Stimulated activated CD8-positive, alpha-beta memory T cell treated with anti-CD3 and anti-CD28 coated beads, Interleukin-15, amount 100 ng/mL, for 1 hour (primary cell): ENCODE results near the gene FAM240A.
"Not testable (repeated sequence)": the region's sequence is repeated elsewhere in the genome, so short reads cannot be mapped to it uniquely, and the experiment has no call there.

Source experiments
- DNase-seq: peaks from one replicate; pipeline ENCODE4 v3.0.0-alpha.2; 2020; ENCODE audit warnings: low read depth

Gene FAM240A

DNA sequence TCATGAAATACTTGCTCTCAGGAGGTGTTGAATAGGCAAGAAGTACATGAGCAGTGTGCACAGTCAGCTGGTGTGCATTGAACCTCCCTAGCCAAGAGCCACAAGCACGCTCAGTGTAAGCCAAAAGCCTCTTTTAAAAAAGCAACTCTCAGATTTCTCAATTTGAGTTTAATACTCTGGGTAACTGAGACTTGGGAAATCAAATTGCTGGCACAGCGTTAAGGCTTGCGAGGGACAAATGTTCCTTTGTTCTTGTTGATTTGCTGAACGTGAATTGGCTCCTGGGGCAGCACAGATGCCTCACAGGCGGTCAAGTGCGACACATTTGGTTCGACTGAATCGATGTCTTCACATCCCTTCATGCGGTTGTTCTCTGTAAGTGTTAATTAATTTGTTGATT, at the start of gene FAM240A:
Gene FAM240A (plus strand): TSS at position 202 of the 400 bp plus-strand sequence. CDS start 159 bp downstream, at position 361.
- DNase-seq, result no peak

DNA sequence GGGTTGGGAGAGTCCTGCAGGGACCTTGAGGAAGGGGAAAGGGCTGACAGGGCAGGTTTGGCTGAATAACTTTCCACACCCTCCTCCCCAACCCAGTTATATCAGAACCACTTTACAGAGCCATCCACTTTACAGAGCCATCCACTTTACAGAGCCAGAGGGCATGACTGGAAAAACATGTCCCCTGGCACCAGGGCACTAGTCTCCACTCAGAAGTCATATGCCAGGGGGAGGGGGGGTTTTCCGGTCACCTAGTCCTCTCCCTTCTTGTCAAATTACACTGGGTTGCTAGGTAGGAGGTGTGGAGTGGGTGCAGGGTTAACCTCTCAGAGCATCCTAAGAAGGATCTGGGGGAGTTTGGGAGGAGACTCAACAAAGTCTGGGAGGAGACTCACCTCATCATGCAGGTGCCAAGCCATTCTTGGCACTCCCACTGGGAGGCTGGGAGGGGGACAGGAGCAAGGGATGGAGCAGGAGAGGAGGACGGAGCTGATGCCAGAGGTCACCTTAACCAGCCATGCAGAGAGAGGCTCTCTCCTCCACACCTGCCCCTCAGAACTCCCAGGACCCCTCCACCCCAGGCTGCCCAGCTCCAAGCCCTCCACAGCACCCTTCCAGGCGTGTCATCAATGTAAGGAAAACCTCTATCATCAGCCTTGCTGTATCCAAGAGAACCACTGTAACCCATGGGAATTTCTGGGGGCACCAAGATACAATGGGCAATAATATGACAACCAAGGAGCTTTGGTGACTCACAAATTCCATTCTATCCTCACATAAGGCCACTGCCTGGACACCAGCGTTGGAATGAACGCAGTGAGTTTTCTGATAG, 47.9 kb upstream of the FAM240A start:
- DNase-seq, result no peak

DNA sequence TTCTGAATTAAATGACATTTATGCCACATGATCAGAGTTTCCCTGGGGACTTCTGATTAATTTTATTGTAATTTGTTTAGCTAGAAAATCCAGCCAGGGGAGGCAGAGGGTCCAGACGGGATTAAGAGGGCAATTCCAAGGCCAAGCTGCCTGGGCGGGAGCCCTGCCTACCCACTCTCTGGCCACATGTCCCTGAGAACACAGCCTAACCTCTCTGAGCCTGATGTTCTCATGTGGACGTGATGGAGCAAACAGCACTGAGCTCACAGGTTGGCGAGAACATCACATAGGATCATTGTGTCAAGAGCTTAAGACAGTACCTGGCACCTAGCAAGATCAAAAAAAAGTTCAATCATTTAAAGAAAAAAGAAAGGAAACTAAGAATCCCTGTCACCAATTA, 47.2 kb upstream of the FAM240A start:
- DNase-seq, result no peak

DNA sequence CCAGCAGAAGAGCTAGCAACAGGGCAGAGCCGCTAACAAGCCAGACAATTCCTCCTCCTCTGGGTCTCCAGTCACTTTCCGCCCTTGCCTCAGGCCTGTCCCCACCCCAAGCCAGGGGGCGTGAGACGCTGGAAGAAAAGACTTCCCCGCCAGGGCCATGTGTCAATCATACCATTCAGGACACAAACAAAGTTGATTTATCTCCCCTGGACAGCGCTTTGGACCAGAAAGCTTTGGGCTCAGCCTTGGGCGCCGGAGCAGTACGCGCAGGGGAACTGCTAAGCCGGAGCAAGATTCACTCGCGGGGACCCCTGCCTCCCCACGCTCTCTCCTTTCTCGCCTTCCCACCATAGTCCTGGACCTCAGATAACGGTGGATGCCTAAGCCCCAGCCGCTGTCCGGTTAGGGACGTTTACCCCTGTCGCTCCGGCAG, 46.7 kb upstream of the FAM240A start:
- no peak for DNase-seq

DNA sequence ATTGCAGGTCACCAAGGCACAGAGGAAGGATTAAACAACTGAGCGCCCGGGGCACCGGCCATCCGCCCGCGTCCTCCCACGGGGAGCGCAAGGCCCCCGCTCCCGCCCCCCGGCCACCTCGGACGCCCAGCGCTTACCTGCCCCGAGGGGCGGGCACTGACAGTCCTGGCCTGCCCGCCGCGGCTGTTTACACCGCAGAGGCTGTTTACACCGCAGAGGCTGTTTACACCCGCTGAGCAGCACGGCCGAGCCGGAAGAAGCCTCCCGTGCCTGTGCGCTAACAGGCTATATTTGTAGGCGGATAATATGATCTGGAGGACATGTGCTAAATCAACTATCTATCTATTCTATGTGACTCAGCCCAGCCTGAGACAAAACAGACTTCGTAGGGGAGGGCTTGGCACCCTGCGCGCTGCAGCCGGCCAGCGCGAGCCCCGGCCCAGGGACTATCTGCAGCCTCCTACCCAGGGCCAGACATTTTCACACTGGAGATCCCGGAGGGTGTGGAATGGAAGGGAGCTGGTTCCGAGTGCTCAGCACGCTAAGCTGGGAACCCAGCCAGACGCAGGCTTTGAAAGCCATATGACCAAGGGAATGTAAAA, 46.2 kb upstream of the FAM240A start, which contains the start of gene LRRC2:
Gene LRRC2 (minus strand): TSS at position 263 of the 602 bp plus-strand sequence. CDS start 14,711 bp downstream, outside the sequence.
- DNase-seq, result no peak

DNA sequence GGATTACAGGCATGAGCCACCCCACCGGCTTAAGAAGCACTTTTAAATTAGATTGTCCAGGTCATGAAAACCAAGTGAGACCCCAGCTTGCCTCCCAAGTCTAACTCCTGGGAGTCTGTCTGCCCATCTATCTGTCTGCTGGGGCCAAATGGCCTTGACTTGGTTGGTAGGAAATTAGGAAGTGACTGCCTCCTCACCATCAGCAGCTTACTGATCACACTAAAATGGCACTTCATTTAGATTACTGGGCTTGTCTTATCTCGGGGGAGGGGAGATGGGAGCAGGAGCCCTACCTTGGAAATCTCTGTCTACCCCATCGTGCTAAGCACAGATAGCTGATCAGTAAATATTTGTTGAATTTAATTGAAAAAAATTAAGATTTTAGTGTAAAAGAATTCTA, 40.6 kb upstream of the FAM240A start:
- DNase-seq, result no peak

DNA sequence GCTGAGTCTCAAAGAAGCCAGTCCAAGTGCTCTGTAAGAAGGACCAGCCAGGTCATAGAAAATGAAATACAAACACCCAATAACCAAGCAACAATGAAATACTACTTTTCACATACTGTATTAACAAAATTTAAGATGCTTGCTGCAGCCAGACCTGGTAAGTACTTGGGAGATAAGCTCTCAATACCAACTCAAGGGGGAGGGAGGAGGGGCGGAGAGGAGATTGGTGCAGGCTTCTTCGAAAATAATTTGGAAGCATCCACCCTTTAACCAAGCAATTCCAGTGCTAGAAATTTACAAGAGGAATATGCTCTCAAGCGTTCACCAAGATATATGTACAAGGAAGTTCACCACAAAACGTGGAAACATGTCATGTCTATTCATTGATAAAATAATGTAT, 38.6 kb upstream of the FAM240A start:
- DNase-seq, result no peak

DNA sequence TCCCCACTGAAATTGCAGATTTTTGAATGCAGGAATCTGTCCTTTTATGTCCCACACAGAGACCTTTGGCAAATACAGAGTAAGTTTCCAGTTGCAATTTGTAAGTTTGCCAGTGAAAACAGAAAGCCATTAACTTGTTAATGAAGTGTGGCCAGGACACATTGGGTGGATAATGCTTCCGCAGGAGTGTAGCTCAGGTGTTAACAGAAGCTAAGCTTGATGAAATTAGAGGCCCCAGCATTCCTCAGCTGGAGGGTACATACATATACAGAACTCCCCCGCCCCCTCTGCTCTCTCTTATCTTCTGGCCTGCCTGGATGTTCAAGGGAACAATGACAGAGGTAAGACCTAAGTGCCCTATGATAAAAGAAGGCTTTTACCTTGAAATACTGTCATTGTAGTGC, 38.1 kb upstream of the FAM240A start:
- DNase-seq, result no peak

DNA sequence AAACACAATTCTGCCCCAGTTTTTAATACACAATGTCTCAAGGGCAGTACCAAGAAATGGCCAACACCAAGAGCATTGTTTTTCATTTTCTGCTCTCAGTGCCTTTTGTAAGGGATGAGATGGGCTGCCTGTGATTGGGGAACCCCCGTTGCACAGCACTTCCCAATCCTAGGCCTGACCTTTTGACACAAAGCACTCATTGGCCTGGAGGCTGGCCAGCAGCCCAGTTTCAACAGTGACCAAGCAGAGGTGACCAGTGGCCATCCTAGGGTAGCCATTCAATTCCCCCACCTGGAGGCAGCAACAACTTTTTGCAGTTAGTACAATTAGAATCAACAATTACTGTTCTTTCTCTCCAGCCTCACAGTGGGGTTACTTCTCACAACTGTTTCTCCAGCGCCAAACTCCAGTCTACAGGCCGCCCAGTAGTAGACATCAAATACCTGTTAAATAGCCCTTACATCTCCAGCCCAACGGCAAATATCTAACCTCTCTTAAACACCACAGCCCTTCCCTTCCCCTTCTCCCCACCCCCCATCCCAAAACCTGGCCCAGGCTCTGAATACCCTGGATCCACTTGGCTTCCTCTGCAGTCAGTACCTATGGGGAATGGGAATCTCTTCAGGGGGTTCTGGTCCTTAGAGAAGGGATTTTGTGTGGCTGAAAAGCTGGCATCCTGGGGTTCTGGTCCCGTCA, 37.3 kb upstream of the FAM240A start:
- no peak for DNase-seq

DNA sequence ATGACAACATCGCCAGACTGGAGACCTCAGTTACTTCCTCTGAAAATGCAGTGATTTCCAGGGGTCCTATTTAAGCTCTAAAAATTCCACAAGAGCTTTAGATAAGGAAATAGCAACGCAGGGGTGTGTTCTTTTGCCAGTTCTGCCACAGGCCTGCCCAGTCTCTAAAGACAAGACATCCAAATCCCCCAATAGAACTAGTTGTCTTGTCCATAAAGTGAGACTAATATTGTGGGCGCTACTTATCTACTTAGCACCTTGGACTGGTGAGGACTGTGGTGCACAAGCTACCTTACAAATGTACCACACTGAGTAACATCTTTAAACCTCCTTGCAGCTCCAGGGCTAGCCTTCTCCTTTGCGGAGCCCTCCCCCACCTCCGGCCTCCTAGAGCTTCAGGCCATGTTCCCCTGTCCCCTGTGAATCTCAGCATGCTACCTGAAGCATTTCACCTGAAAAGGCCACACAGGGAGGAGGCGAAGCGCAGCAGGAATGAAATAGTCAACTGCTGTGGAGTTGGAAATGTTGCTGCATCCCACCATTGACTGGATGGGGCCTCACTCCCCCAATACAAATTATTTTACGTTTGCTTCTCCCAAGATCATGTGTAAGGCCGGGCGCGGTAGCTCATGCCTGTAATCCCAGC, 36.6 kb upstream of the FAM240A start:
- no peak for DNase-seq

DNA sequence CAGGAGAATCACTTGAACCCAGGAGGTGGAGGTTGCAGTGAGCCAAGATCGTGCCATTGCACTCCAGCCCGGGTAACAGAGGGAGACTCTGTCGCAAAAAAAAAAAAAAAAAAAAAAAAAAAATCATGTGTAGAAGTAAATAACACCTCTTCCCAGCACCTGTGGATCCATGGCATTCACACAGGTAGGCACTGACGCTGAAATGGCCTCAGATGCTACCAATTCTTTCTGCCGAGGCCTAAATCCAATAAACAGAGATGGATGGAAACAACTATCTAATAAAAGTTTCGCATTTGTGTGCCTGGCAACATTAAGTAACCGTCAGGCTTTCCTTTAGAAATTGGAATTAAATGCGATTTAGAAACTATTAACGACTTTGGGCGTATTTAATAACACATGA, 35.9 kb upstream of the FAM240A start:
- DNase-seq, result no peak

DNA sequence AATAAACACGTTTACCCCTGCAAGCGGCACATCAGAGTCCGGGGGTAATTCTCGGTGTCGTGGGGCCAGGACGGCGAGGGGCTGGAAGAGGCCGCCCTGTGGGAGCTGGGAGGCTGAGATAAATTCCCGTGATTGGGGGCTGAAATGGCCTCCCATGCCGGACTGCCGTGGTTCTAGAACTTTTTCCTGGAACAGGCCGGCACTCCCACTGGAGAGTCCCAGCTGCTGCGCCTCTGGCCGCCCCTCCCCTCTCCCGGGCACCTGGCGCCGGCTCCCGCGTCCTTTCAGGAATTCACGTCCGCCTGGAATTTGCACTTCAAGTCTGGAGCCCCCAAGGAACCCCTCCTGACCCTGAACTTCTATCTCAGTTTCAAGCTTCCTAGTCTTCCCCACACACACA, 35.4 kb upstream of the FAM240A start:
- no peak for DNase-seq

DNA sequence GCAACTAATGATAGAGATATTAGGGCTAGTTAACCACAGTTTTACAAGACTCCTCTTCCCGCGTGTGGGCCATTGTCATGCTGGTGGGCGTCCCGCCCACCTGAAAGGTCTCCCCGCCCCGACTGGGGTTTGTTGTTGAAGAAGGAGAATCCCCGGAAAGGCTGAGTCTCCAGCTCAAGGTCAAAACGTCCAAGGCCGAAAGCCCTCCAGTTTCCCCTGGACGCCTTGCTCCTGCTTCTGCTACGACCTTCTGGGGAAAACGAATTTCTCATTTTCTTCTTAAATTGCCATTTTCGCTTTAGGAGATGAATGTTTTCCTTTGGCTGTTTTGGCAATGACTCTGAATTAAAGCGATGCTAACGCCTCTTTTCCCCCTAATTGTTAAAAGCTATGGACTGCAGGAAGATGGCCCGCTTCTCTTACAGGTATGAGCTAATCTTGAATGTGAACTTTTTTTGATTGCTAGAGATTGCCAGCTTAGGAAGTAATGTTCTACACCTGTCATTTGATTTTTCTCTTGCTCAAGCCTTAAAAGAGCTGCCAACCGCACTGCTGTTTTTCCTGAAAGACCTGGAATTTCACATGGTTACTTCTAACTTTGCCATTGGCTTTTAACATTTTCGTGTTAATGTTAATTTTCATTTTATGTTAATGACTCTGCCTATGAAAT, 34.6 kb upstream of the FAM240A start:
- DNase-seq, result not testable (repeated sequence)

DNA sequence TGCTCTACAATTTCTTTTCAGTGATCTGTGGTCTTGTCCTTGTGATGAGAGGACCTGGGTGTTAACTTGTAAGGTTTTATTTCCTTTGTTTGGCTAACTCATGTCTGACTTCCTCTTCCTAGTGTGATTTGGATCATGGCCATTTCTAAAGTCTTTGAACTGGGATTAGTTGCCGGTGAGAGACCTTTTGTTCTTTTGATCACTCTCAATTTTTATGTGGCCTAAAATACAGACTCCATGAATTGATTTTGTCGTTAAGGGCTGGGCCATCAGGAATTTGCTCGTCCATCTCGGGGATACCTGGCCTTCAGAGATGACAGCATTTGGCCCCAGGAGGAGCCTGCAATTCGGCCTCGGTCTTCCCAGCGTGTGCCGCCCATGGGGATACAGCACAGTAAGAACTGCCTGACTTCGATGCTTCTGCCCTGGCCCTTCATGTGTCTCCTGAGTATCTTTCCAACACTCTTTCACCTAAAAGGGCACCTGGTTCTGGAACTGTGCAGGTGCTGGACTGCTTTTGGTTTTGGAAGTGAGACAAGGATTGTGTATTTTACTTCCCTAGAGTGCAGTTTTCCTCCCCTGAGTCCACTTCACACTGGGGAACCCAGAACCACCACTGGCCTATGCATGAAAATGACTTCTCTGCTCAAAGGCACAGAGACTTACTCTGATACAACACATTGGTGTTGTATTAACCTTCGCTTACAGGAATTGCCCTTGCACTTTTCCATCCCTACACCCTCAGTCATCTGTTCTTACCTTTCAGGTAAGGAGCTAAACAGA, 33.2 kb upstream of the FAM240A start:
- no peak for DNase-seq

DNA sequence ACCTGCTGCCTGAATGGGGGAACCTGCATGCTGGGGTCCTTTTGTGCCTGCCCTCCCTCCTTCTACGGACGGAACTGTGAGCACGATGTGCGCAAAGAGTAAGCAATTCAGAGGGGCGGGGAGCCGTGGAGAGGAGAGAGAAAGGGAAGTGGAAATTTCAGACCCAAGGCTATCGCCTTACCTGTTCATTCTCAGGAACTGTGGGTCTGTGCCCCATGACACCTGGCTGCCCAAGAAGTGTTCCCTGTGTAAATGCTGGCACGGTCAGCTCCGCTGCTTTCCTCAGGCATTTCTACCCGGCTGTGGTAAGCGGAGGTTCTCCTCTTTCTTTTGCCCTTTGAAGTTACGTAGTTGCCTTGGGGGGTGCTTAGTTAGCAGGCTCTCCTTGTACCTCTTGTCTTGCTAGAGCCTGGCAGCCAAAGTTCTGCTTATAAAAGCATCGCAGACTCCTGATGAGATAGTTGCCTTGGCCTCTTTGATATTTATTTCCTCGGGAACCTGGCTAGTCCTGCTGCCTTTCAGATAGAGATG, 32.5 kb upstream of the FAM240A start:
- DNase-seq, result no peak

DNA sequence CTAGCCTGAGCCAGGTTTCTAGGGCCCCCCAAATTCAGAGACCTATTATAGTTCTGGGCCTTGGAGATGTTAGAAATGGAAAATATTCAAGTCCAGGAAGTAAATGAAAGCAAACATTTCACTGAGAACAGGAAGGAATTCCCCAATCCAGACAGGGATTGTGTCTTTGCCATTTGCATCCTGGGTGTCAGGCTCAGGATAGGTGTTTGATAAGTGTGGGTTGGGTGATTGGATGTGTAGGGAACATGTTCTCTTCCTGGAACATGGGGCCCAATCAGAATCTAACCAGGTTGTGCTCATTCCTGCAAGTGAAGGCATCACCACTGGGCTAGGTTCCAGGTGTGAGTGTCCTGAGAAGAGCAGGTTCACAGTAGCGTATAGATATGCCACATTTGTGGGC, 31.6 kb upstream of the FAM240A start:
- DNase-seq, result no peak

DNA sequence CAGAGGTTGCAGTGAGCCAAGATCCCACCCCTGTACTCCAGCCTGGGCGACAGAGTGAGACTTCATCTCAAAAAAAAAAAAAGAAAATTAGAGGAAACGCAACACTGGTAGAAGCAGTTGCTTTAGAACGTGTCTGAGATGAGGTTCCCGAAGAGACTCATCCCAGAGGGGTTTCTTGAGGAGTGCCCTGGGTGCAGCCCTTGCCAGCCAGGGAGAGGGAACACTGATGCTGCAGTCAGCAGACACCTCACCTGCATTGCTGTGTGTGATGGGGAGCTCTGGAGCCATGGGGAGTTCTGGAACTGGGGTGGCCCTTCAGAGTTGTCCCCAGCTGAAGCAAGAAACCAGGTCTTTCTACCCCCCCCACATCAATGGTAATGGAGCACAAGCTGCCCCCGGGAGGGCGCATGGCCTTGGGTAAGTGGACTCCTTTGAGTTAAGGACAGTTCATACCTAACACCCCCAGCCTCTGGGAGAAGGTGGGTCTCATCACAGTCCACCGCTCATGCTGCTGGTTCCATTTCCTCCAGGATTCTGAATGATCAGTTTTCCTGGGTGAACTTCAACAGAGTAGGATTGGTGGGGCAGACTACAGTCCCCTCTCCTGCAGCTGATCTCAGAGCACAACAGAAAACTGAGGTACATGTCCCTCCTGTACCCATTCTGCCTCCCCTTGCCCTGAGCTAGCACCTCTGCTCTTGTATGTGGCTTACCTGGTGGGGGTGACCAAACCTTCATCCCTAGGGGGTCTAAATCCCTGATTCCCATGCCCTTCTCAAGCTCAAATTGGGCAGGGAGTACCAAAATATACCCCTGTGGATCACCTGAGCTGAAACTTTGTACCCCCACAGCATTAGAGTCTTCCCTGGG, 27.5 kb upstream of the FAM240A start:
- no peak for DNase-seq

DNA sequence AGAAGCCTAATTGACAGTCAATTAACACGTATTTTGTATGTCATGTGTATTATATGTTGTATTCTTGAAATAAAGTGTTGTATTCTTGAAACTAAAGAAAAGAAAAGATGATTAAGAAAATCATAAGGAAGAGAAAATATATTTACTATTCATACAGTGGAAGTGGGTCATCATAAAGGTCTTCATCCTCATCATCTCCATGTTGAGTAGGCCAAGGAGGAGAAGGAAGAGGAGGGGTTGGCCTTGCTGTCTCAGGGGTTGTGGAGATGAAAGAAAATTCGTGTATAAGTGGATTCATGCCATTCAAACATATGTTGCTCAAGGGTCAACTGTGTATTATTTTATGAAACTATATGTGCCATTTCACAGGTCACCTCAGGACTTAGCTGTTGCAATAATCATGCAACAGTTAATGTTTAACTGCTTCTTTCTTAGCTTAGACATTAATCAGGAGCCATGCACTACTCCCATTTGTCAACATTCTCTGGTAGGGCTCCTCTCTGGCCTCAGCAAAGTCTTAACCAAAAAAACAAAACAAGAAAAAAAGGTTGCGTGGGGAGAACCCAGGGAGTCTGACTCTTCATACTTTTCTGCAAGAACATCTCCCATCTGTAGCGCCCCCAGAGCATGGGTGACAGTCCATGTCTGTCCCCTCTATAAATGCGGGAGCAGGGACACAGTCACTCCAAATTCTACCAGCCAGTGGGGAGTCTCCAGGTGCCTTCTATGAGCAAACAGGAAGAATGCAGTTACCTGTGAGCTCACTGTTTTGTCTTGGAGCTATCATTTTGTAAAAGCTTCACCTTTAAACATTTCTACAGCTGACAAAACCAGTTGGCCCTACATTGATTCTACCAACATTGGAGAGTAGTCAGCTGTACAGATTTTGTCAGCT, 26.3 kb upstream of the FAM240A start:
- DNase-seq, result no peak
